ENCODE data around the gene BRINP3.
A peak's percentile ranks its signal among the peaks of the same experiment; 100 is the strongest.

Gene BRINP3

DNA sequence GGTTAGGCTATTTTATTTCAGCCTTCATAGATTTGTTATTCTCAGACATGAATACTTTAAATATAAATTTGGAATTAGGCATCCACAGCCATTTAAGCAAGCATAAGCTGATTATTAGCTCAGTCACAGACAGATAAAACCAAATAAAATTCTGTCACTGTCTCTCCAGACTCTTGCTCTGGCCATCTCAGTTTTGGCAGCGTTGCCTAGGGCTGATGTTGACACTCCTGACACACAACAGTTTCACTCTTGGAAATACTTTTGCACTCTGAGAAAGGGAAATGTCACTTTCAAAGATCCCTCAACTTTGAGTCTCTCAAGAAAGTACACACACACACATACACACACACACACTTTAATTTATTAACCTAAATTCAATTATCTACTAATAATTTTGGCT lies 372.7 kb downstream of the BRINP3 start:
- DNase-seq (ENCODE audit: low spot score): no peak

GRCh38 chr1:190102757-190103326 lies 374.8 kb downstream of the BRINP3 start:
- DNase-seq (ENCODE audit: low spot score): no peak

DNA sequence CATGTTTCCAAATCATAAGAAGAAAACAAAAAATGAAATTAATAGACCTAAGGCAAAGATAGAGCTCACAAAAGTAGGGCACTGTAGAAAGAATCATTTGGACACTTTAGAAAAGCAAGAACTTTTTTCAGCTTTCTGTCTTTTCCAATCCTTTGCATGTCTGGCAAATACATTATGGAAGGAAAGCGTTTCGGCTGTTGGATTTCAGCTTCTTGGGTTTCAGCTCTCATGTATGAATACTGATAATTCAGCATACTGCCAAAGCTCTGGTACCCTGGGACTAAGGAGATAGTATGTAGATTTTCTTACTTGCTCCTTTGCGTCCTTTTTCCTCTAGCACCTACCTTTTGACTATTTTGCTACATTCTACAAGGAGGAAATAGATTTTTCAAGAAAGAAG lies 375.9 kb downstream of the BRINP3 start:
- no peak for DNase-seq (ENCODE audit: low spot score)

- no peak for DNase-seq (ENCODE audit: low spot score)
Observed at GRCh38 chr1:190098756-190099155, 378.9 kb downstream of the BRINP3 start.

- DNase-seq (ENCODE audit: low spot score): no peak
Observed at GRCh38 chr1:190098107-190098506, 379.6 kb downstream of the BRINP3 start.

DNA sequence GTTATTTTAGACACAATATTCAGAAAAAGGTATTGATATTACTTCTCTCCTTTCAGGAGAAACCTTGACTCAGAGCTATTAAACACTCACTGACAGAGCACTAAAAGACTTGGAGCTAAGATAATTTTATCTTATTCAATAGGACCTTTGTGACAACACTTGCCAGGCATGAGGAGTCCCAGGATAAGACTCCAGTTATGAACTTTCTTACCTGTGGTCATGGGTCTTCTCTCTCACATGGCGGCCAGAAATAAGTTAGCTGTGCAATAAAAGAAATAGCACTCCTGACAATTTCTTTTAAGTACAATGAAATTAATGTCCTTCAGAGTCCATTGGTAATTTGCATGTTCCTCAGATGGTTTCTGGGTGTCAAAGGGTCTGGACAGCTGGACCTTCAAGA lies 382.1 kb downstream of the BRINP3 start:
- DNase-seq (ENCODE audit: low spot score): no peak

DNA sequence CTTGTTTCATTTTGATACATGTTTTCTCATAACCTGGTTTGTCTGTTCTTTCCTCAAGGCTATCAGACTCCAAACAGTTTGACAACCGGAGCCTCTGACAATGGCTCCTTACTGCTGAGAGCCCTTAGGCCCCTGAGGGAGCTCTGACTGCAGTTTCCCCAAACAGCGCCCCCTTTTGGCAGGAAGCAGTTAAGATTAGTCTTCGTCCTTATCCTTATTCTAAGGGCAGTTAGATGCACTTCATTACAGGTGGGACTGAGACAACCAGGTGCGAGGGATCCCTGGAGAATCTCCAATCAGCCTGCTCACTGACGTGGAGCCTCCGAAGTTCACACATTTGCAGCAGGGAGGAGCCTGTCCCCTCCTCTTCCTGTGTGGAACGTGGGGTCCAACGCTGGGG lies 393.1 kb downstream of the BRINP3 start:
- DNase-seq (ENCODE audit: low spot score): no peak

GRCh38 chr1:190068304-190068703 lies 409.4 kb downstream of the BRINP3 start:
- DNase-seq (ENCODE audit: low spot score): no peak

DNA sequence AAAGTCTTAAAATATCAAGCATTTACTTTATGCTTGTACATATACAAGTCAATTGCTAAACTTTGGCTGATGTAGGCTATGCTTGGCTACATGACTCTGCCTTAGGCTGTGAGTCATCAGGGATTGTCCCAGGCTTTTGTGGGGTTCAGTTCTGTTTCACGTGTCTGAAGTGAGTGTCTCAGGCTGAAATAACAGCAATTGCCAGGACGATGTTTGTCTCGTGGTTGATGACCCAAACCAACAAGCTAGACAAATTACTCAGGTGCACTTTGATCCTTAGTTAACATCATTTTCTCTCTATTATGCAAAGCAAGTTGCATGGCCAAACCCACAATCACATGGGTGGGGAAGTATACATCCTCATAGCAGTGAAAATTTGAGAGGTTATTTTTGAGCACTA lies 410.1 kb downstream of the BRINP3 start:
- DNase-seq (ENCODE audit: low spot score): peak; percentile 85

DNA sequence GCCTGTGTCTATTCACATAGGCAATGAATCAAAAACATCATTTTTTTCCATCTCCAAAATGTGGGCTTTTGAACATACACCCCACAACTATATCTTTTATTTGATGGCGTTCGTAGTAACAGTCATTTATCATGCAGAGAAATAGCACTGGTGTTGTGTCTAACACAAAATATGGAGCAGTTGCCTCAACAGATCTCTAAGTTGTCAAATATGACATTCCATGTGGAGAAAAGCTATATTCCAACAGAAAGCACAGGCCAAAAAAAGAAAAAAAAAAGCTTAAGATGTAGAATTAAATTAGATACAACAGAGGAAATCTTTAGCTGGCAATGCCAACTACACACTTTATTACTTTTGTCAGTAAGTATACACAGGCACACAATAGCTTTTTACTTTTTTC lies 411.7 kb downstream of the BRINP3 start:
- DNase-seq (ENCODE audit: low spot score): no peak

DNA sequence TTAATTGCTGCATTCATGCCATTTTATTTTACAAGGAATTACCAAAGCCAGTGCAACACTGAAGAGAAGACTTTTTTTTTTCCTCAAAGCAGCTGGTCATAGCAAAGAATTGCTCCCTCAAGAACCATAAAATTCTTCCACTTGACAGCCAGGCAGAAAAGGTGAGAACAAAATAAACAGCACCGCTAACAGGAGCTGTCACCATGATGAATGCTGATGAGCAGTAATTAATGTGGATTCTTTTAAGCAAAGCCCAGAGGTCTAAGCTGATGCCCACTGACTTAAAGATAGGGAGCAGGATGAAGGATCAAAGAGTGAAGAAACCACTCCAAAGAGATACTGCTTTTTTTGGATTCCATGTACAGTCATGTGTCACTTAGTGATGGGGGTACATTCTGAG lies 428.4 kb downstream of the BRINP3 start:
- DNase-seq (ENCODE audit: low spot score): no peak

Measured in RKO (cell line).